ENCODE measurements around the gene GPR89B. TPM values are rescaled to one million over a fixed set of nuclear protein-coding genes. Genes with fewer than 3 reads are reported as not detected.

GPR89B gene
- polyA plus RNA-seq, 1 donor from 2014 or later: 54.7 TPM

GRCh38 chr1:147897029-147897752 lies 31.0 kb upstream of the GPR89B start:
- Histone ChIP-seq H3K27ac (ENCODE audit: low read length) (no peak overlapping the region), H3K36me3 (ENCODE audit: insufficient read depth, low read length) (no peaks in the 10 kb centered on the region), H3K4me3 (ENCODE audit: low read length) (no peak overlapping the region), H3K9me2 (ENCODE audit: insufficient read depth, low read length) (no peaks in the 10 kb centered on the region), H3K9me3 (ENCODE audit: low read length) (no peaks in the 10 kb centered on the region), H3K79me2 (replicated peaks; ENCODE audit: insufficient read depth, low read length) (no peaks in the 10 kb centered on the region), H4K20me1 (ENCODE audit: insufficient read depth) (no peaks in the 10 kb centered on the region), H2AFZ (ENCODE audit: low read depth, low read length) (no peak overlapping the region), H3K27me3 (ENCODE audit: insufficient read depth, low read depth, low read length) (no peaks in the 10 kb centered on the region), H3K9ac (ENCODE audit: low read length) (no peak overlapping the region), H3K4me2 (ENCODE audit: low read length) (no peak overlapping the region), H3F3A (ENCODE audit: insufficient read depth, low read length, poor library complexity, severe bottlenecking) (no peaks in the 10 kb centered on the region)
- TF ChIP-seq REST (IDR thresholded peaks at IDR 0.05; ENCODE audit: borderline replicate concordance): no peak

DNA sequence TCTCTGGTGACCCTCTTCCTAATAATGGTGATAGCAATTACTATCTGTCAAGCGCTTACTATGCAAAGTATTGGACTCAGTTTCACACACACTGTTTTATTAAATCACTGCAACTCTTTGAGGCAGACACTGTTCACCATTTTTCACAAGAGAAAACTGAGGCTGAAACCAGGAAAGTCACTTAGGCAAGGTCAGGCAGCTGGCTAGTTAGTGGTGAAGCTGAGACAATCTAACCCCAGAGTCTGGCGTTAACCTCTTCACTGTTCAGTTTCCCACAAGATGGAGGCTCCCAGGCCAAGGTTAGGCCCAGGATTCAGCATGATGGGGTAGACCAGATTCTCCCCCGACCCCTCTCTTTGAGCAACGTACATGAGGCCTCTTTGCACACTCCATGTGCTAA lies 30.4 kb upstream of the GPR89B start:
- no peak overlapping the region for H3K9ac ChIP-seq (ENCODE audit: low read length)
- no peaks in the 10 kb centered on the region for H3F3A ChIP-seq (ENCODE audit: insufficient read depth, low read length, poor library complexity, severe bottlenecking)
- no peaks in the 10 kb centered on the region for H3K9me2 ChIP-seq (ENCODE audit: insufficient read depth, low read length)
- no peaks in the 10 kb centered on the region for H3K9me3 ChIP-seq (ENCODE audit: low read length)
- H3K27me3 ChIP-seq (ENCODE audit: insufficient read depth, low read depth, low read length): no peaks in the 10 kb centered on the region
- H3K4me3 ChIP-seq (ENCODE audit: low read length): no peak overlapping the region
- H3K27ac ChIP-seq (ENCODE audit: low read length): no peak overlapping the region
- no peaks in the 10 kb centered on the region for H4K20me1 ChIP-seq (ENCODE audit: insufficient read depth)
- H3K36me3 ChIP-seq (ENCODE audit: insufficient read depth, low read length): no peaks in the 10 kb centered on the region
- no peak overlapping the region for H2AFZ ChIP-seq (ENCODE audit: low read depth, low read length)
- no peak overlapping the region for H3K4me2 ChIP-seq (ENCODE audit: low read length)
- TF ChIP-seq REST (IDR thresholded peaks at IDR 0.05; ENCODE audit: borderline replicate concordance) (no peak), TAF1 (IDR thresholded peaks at IDR 0.05; ENCODE audit: low read depth) (no peak)
- TF ChIP-seq, protein P1, sequence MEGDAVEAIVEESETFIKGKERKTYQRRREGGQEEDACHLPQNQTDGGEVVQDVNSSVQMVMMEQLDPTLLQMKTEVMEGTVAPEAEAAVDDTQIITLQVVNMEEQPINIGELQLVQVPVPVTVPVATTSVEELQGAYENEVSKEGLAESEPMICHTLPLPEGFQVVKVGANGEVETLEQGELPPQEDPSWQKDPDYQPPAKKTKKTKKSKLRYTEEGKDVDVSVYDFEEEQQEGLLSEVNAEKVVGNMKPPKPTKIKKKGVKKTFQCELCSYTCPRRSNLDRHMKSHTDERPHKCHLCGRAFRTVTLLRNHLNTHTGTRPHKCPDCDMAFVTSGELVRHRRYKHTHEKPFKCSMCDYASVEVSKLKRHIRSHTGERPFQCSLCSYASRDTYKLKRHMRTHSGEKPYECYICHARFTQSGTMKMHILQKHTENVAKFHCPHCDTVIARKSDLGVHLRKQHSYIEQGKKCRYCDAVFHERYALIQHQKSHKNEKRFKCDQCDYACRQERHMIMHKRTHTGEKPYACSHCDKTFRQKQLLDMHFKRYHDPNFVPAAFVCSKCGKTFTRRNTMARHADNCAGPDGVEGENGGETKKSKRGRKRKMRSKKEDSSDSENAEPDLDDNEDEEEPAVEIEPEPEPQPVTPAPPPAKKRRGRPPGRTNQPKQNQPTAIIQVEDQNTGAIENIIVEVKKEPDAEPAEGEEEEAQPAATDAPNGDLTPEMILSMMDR (IDR thresholded peaks at IDR 0.05; ENCODE audit: poor library complexity, severe bottlenecking): no peak
- H3K79me2 ChIP-seq (replicated peaks; ENCODE audit: insufficient read depth, low read length): no peaks in the 10 kb centered on the region
